ENCODE data around the gene ZNF582.
A peak's percentile ranks its signal among the peaks of the same experiment; 100 is the strongest.
"Not testable (repeated sequence)": the region's sequence is repeated elsewhere in the genome, so short reads cannot be mapped to it uniquely, and the experiment has no call there.

ZNF582 gene

GRCh38 chr19:56351208-56351607 is 42.1 kb downstream of the ZNF582 start:
- DNase-seq (ENCODE audit: low spot score), result no peak

- DNase-seq (ENCODE audit: low spot score), result peak; percentile 56
These were observed 42.8 kb downstream of the ZNF582 start for GRCh38 chr19:56350416-56351045.

- no peak for DNase-seq (ENCODE audit: low spot score)
These were observed 45.0 kb downstream of the ZNF582 start for GRCh38 chr19:56348289-56348877.

GRCh38 chr19:56347163-56347778 is 46.1 kb downstream of the ZNF582 start:
- DNase-seq (ENCODE audit: low spot score), result no peak

- no peak for DNase-seq (ENCODE audit: low spot score)
These were observed 51.4 kb downstream of the ZNF582 start for GRCh38 chr19:56341948-56342347.

- not testable (repeated sequence) for DNase-seq (ENCODE audit: low spot score)
These were observed 54.3 kb downstream of the ZNF582 start for GRCh38 chr19:56339031-56339430.

- DNase-seq (ENCODE audit: low spot score), result not testable (repeated sequence)
These were observed 56.3 kb downstream of the ZNF582 start for GRCh38 chr19:56337077-56337476.

- DNase-seq (ENCODE audit: low spot score), result not testable (repeated sequence)
These were observed 58.0 kb downstream of the ZNF582 start for GRCh38 chr19:56335371-56335770.

GRCh38 chr19:56333506-56333905 is 59.8 kb downstream of the ZNF582 start:
- peak; percentile 59 for DNase-seq (ENCODE audit: low spot score)
